Stomach (tissue), 4 donors: ENCODE measurements around the gene ST6GALNAC3.

ENCODE experiments used
- CTCF ChIP-seq, 7 experiments: fragments of 450-650 bp in 4 of 7; fragments of 200-600 bp in 3 of 7; sonication (generic) in 3 of 7; IDR thresholded peaks; one replicate each; pipeline ENCODE4 v1.5.1; 2016 to 2019; ENCODE audit warnings: antibody characterized with exemption in 7 of 7, control low read depth in 2 of 7, mild to moderate bottlenecking in 1 of 7
- EP300 ChIP-seq: sonication (generic); formaldehyde crosslinking; IDR thresholded peaks from one replicate; pipeline ENCODE4 v1.6.1; 2017; ENCODE audit warnings: antibody characterized with exemption
- POLR2AphosphoS5 ChIP-seq, 3 donors: sonication (generic); formaldehyde crosslinking; IDR thresholded peaks; one replicate each; pipeline ENCODE4 v1.6.1; 2016; ENCODE audit warnings: antibody characterized with exemption in 3 of 3

DNA sequence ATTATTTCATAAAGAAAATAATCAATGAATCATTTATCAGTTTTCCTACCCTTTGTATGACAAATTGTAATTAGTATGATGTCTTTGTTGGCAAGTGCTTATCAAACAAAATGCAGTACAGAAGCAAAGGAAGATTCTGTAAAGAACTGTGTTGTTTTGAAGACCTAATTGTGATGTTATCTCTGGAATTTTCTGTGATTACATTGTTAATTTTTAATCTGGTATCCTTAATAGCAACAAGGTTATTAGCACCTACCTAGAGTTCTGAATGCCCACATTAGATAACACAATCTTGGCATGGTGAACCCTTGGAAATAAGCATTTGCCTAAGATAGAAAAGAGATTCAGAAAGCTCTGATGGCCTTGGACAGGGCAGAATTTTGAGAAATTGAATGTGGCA is 518.6 kb downstream of the ST6GALNAC3 start:
- TF ChIP-seq CTCF (IDR thresholded peaks at IDR 0.05) (no peak), EP300 (no peak), POLR2AphosphoS5 (IDR thresholded peaks at IDR 0.05) (no peak)
